HG03354 (cell line): ENCODE results near the gene NFE2L3.
"Not testable (repeated sequence)": the region's sequence is repeated elsewhere in the genome, so short reads cannot be mapped to it uniquely, and the experiment has no call there.

Source experiments
- ATAC-seq: cut with Tn5 transposase; IDR thresholded peaks from one replicate; pipeline ENCODE4 v1.9.1; 2021; ENCODE audit warnings: mild to moderate bottlenecking; ENCODE audit not compliant: unreplicated experiment, poor library complexity, severe bottlenecking

Gene NFE2L3

GRCh38 chr7:26151953-26152781 is at the start of gene NFE2L3:
Gene NFE2L3, plus strand, starts transcription at chr7:26152198. Its CDS starts 301 bp downstream, at chr7:26152499.
- ATAC-seq, result peak; percentile 72

- ATAC-seq, result no peak
Measured at GRCh38 chr7:26103596-26103995, 48.4 kb upstream of the NFE2L3 start.

- ATAC-seq, result no peak
Measured at GRCh38 chr7:26105236-26105635, 46.8 kb upstream of the NFE2L3 start.

GRCh38 chr7:26105931-26106330 is 46.1 kb upstream of the NFE2L3 start:
- no peak for ATAC-seq

GRCh38 chr7:26112203-26112740 is 39.7 kb upstream of the NFE2L3 start:
- no peak for ATAC-seq

GRCh38 chr7:26115650-26116049 is 36.3 kb upstream of the NFE2L3 start:
- no peak for ATAC-seq

- no peak for ATAC-seq
Measured at GRCh38 chr7:26117142-26117807, 34.7 kb upstream of the NFE2L3 start.

- ATAC-seq, result no peak
Measured at GRCh38 chr7:26117970-26118369, 34.0 kb upstream of the NFE2L3 start.

GRCh38 chr7:26122745-26123144 is 29.3 kb upstream of the NFE2L3 start:
- ATAC-seq, result no peak

- ATAC-seq, result not testable (repeated sequence)
Measured at GRCh38 chr7:26124775-26125174, 27.2 kb upstream of the NFE2L3 start.

GRCh38 chr7:26127411-26127810 is 24.6 kb upstream of the NFE2L3 start:
- no peak for ATAC-seq

- no peak for ATAC-seq
Measured at GRCh38 chr7:26131056-26131589, 20.9 kb upstream of the NFE2L3 start.

GRCh38 chr7:26135076-26135475 is 16.9 kb upstream of the NFE2L3 start:
- ATAC-seq, result no peak

GRCh38 chr7:26135551-26135950 is 16.4 kb upstream of the NFE2L3 start:
- ATAC-seq, result no peak

- no peak for ATAC-seq
Measured at GRCh38 chr7:26136831-26137230, 15.2 kb upstream of the NFE2L3 start.

GRCh38 chr7:26140380-26140779 is 11.6 kb upstream of the NFE2L3 start:
- no peak for ATAC-seq

GRCh38 chr7:26141077-26141476 is 10.9 kb upstream of the NFE2L3 start:
- no peak for ATAC-seq

- ATAC-seq, result no peak
Measured at GRCh38 chr7:26143298-26144048, 8.5 kb upstream of the NFE2L3 start.

- no peak for ATAC-seq
Measured at GRCh38 chr7:26144184-26145080, 7.6 kb upstream of the NFE2L3 start.
